ENCODE measurements around the gene SCGN. TPM values are rescaled to one million over a fixed set of nuclear protein-coding genes. Genes with fewer than 3 reads are reported as not detected.

SCGN gene
- total RNA-seq, 6 donors from 2014 or later, result 0.24 TPM; not detected in 5

DNA sequence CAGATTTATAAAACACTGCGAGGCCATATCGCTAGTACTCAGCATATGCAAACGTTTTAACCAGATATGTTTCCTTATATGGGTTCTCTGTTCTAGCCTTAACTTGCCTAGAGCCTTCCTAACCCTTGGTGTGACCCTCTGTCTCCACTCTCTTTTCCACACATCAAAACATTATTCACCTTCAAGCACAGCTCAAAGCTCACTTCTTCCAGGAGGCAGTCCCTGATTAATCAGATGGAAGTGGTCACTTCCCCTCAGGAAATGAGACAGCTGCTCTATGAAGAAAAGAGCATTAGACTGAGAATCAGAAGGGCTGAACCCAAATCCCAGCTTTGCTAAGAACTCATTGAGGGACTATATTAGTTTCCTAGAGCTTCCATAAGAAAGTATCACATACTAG, 62.8 kb downstream of the SCGN start:
- TF ChIP-seq EP300 (IDR thresholded peaks at IDR 0.05) (no peak), POLR2A (IDR thresholded peaks at IDR 0.05) (no peak), POLR2AphosphoS5 (IDR thresholded peaks at IDR 0.05) (no peak)
- TF ChIP-seq, protein P1, sequence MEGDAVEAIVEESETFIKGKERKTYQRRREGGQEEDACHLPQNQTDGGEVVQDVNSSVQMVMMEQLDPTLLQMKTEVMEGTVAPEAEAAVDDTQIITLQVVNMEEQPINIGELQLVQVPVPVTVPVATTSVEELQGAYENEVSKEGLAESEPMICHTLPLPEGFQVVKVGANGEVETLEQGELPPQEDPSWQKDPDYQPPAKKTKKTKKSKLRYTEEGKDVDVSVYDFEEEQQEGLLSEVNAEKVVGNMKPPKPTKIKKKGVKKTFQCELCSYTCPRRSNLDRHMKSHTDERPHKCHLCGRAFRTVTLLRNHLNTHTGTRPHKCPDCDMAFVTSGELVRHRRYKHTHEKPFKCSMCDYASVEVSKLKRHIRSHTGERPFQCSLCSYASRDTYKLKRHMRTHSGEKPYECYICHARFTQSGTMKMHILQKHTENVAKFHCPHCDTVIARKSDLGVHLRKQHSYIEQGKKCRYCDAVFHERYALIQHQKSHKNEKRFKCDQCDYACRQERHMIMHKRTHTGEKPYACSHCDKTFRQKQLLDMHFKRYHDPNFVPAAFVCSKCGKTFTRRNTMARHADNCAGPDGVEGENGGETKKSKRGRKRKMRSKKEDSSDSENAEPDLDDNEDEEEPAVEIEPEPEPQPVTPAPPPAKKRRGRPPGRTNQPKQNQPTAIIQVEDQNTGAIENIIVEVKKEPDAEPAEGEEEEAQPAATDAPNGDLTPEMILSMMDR (IDR thresholded peaks at IDR 0.05), result no peak
- WGBS, 2 donors, result 22 to 65% methylated on average over 3 of the region's 3 CpGs
- Histone ChIP-seq H3K27ac (no peak overlapping the region), H3K9me3 (no peaks in the 10 kb centered on the region), H3K36me3 (no peaks in the 10 kb centered on the region), H3K27me3 (no peaks in the 10 kb centered on the region), H3K4me1 (no peaks in the 10 kb centered on the region), H3K4me3 (no peak overlapping the region)
- no peak for DNase-seq
- no peak for ATAC-seq (ENCODE audit: low FRiP score in 2 of 2)

DNA sequence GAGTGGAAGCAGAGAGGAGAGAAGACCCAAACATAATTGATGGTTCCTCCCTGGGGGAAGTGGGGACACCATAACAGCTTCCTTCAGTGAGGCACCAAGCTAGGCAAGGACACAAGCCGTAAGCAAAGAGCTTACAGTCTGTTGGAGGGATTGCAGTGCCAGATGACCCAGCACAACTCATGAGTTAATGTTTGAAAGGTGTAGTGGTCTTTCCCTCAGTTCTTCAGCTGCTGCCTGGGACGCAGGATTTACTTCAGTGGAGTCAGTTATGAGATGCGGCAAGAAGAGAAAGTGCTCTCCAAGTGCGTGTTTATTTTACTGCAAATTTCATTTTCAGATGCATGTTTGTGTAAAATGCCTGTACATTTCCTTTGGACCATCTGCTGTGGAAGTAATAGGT, 63.8 kb downstream of the SCGN start:
- H3K9me3 ChIP-seq, result no peaks in the 10 kb centered on the region
- WGBS, 2 donors, result 75 to 77% methylated on average over 4 of the region's 4 CpGs
- no peaks in the 10 kb centered on the region for H3K36me3 ChIP-seq
- no peaks in the 10 kb centered on the region for H3K27me3 ChIP-seq
- no peak for TF ChIP-seq EP300 (IDR thresholded peaks at IDR 0.05)
- TF ChIP-seq, protein P1 (IDR thresholded peaks at IDR 0.05), result no peak
- TF ChIP-seq POLR2AphosphoS5 (IDR thresholded peaks at IDR 0.05), result no peak
- TF ChIP-seq POLR2A (IDR thresholded peaks at IDR 0.05), result no peak
- H3K4me3 ChIP-seq, result no peak overlapping the region
- no peak for ATAC-seq (ENCODE audit: low FRiP score in 2 of 2)
- no peak overlapping the region for H3K27ac ChIP-seq
- no peak for DNase-seq
- no peaks in the 10 kb centered on the region for H3K4me1 ChIP-seq

DNA sequence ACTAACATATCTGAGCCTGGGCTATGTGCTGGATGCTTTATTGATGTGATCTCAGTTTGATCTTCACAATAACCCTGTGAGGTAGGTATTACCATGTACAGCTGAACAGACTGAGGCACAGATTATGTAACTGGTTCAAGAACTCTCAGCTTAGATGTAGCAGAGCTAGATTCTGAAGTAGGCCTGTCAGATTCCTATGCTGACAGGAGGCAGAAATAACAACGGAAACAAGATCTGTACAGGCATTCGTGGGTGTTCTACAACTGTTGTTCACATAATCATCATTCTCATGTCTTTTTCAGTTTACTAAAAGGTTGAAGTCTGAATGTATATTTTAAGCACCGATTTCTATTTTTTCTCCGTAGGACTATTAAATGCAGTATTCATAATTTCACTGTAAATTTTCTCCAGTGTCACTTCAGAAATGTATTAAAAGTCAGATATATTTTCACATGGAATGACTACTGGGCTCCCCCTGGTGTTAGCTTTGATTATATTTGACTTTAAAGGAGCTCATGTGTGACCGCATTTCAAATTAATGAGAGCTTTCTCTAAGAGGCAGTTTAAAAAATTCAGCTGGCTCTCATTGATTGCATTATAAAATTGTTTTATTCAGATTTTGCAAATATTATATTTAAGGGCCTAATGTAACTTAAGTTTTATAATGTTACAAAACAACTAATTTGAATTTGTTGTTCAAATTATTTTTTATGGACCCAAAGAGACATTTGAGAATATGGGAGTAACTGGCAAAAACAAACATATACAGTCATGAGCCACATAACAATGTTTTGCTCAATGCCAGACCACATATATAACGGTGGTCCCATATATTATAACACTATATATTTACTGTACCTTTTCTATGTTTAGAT, 66.1 kb downstream of the SCGN start:
- no peak overlapping the region for H3K4me3 ChIP-seq
- no peaks in the 10 kb centered on the region for H3K36me3 ChIP-seq
- 57 to 58% methylated on average over 6 of the region's 6 CpGs for WGBS, 2 donors
- H3K9me3 ChIP-seq, result no peaks in the 10 kb centered on the region
- ATAC-seq (ENCODE audit: low FRiP score in 2 of 2), result no peak
- no peaks in the 10 kb centered on the region for H3K4me1 ChIP-seq
- H3K27me3 ChIP-seq, result no peaks in the 10 kb centered on the region
- DNase-seq, result no peak
- TF ChIP-seq EP300 (IDR thresholded peaks at IDR 0.05), result no peak
- TF ChIP-seq POLR2AphosphoS5 (IDR thresholded peaks at IDR 0.05), result no peak
- TF ChIP-seq, protein P1 (IDR thresholded peaks at IDR 0.05), result peak in 2 of 6 experiments; percentile 41 to 43
- no peak overlapping the region for H3K27ac ChIP-seq

DNA sequence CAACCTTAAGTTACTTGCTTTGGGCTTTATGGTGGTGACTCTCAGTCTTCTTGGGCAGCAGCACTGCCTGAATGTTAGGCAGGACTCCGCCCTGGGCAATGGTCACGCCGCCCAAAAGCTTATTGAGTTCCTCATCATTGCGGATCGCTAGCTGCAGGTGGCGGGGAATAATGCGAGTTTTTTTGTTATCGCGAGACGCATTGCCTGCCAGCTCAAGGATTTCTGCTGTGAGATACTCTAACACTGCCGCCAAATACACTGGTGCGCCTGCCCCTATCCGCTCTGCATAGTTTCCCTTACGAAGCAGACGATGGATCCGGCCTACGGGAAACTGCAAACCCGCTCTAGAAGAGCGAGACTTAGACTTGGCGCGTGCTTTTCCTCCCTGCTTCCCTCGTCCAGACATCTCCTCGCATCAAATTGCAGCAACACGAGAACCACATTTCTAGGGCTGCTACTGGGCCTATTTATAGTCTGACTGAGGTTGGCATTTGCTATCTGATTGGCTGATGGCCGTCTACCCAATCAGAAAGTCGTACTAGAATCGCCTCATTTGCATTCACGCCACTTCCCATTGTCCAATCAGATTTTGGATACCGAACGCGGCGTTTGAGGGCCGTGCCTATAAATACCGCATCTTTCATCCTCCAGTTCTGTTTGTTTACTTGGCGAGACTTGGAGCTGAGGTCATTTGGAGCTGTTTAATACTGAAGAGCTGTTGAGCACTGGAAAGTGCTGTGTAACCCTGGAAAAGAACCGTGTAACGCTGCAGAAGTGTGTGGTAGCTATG, 74.3 kb downstream of the SCGN start:
- 90% methylated on average over 37 of the region's 37 CpGs for WGBS, 2 donors
- no peak for TF ChIP-seq EP300 (IDR thresholded peaks at IDR 0.05)
- TF ChIP-seq POLR2AphosphoS5 (IDR thresholded peaks at IDR 0.05), result no peak
- no peak for TF ChIP-seq POLR2A (IDR thresholded peaks at IDR 0.05)
- TF ChIP-seq, protein P1 (IDR thresholded peaks at IDR 0.05), result no peak

More for the DNA sequence above, 74.3 kb downstream of the SCGN start:
- Histone ChIP-seq H3K36me3 (no peaks in the 10 kb centered on the region), H3K4me3 (no peak overlapping the region), H3K27ac (no peak overlapping the region), H3K4me1 (no peaks in the 10 kb centered on the region), H3K9me3 (no peaks in the 10 kb centered on the region), H3K27me3 (no peaks in the 10 kb centered on the region)
- DNase-seq (no peak), ATAC-seq (ENCODE audit: low FRiP score in 2 of 2) (no peak)

All from upper lobe of left lung (tissue), 6 donors.